Type B pancreatic cell (in vitro differentiated cells): ENCODE measurements around the gene MSH2. TPM values are rescaled to one million over a fixed set of nuclear protein-coding genes. Genes with fewer than 3 reads are reported as not detected.

Source experiments
- DNase-seq: peaks from one replicate; pipeline ENCODE4 v3.0.0; 2021; ENCODE audit warnings: mixed read lengths; ENCODE audit not compliant: unreplicated experiment; ENCODE audit errors: extremely low spot score
- H3K27ac Mint-ChIP-seq: 2 replicates; pipeline ENCODE4 v1.8.0; 2021; ENCODE audit warnings: mild to moderate bottlenecking, mixed read lengths
- H3K27me3 Mint-ChIP-seq: 2 replicates; pipeline ENCODE4 v1.8.0; 2021; ENCODE audit warnings: mixed read lengths
- H3K36me3 Mint-ChIP-seq: 2 replicates; pipeline ENCODE4 v1.8.0; 2021; ENCODE audit warnings: mixed read lengths
- H3K4me1 Mint-ChIP-seq: one replicate; pipeline ENCODE4 v1.8.0; 2021; ENCODE audit warnings: mixed read lengths; ENCODE audit not compliant: unreplicated experiment
- H3K4me3 Mint-ChIP-seq: 2 replicates; pipeline ENCODE4 v1.8.0; 2021; ENCODE audit warnings: mild to moderate bottlenecking, mixed read lengths
- H3K9me3 Mint-ChIP-seq: 2 replicates; pipeline ENCODE4 v1.8.0; 2021; ENCODE audit warnings: mixed read lengths
- CTCF ChIP-seq: fragments of 200-600 bp; sonication (generic); conservative IDR thresholded peaks from 2 replicates; pipeline ENCODE4 v1.5.0; 2021; ENCODE audit warnings: antibody characterized with exemption, mild to moderate bottlenecking
- total RNA-seq: library from RNA; stranded (reverse); gene quantifications from 2 replicates; pipeline ENCODE4 v1.2.1, GENCODE V29; 2021; ENCODE audit warnings: low replicate concordance

MSH2 gene
- total RNA-seq, 1 donor from 2014 or later: 53.3 TPM

DNA sequence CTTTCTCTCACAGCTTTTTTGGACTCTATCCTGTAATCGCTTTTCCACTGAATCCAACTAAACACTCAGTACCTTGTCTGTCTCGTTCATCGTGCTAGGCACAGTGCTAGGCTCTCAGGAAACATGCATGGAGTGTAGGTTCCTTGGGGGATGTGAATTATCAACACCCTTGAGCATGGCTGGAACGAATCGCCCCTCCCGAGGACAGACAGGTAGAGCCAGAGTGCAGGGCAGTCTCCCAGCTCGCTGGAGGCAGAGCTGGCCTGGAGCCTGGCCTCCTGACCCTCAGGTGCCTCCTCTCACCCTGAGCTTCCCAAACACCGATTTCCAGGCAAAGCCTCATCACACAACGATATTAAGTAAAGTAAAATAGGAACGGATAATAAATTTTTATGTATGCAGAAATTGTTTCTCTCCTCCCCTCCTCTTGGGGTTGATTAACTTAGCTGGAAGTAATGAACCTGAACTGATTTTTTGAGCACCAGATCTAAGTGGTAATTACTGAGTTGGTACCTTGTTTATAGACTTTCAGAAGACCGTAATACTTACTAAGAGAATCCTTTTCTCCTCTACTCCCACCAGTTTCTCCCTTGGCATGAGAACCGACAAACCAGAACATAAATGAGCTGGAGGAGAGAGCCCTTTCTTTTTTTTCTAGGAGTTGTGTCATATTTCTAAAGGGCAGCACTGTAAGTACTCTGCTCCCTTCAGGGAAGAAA is 90.5 kb downstream of the MSH2 start:
- DNase-seq: no peak
- H3K4me3 Mint-ChIP-seq: no peak overlapping the region
- peaks cover 9% of the 10 kb centered on the region for H3K9me3 Mint-ChIP-seq
- no peaks in the 10 kb centered on the region for H3K27me3 Mint-ChIP-seq
- H3K4me1 Mint-ChIP-seq: no peaks in the 10 kb centered on the region
- no peak for TF ChIP-seq CTCF
- H3K27ac Mint-ChIP-seq: no peak overlapping the region
- no peaks in the 10 kb centered on the region for H3K36me3 Mint-ChIP-seq

DNA sequence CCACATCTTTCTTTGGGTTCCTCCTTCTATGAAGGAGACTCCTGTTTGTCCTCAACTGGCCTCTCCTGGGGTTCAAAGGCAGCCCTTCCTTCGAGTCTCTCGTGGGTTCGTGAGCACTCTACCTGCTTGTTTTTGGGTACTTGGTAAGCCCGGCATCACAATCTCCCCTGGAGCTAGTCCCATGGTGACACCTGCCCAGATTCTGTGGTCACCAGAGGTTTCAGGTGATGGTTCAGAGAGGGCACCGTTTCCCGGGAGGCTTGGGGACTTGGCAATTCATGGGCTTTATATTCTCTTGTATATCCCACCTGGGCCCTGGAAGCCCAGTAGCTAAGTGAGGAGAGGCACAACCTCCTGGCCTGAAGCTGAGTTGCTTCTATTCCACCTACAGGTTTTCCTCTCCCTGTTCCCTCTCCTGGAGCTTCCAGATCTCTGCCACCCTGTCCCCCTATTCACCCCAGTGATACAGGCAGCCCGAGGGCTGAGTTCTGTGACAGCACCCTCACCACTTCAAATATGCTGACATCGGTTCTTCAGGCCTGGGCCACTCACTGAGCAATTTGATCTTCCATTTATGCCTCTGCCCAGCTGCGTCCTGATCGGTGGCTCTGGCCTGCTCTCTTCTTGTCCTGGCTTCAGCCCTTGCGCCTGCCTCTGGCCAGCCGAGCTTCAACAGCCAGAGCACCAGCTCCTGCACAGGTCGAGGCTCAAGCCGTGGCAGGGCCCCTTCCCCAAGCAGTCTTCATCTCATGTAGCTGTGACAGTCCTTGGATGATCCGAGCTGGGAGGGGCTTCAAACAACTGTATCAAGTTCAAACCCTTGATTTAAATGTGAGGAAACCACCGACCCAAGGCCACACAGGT is 91.5 kb downstream of the MSH2 start:
- H3K36me3 Mint-ChIP-seq: no peaks in the 10 kb centered on the region
- DNase-seq: no peak
- TF ChIP-seq CTCF: no peak
- no peaks in the 10 kb centered on the region for H3K4me1 Mint-ChIP-seq
- no peaks in the 10 kb centered on the region for H3K27me3 Mint-ChIP-seq
- H3K9me3 Mint-ChIP-seq: peaks cover 9% of the 10 kb centered on the region
- H3K27ac Mint-ChIP-seq: no peak overlapping the region
- H3K4me3 Mint-ChIP-seq: no peak overlapping the region

GRCh38 chr2:47497843-47498460 is 95.0 kb downstream of the MSH2 start:
- H3K27me3 Mint-ChIP-seq: no peaks in the 10 kb centered on the region
- H3K4me3 Mint-ChIP-seq: no peak overlapping the region
- H3K4me1 Mint-ChIP-seq: no peaks in the 10 kb centered on the region
- TF ChIP-seq CTCF: no peak
- H3K9me3 Mint-ChIP-seq: peaks cover 21% of the 10 kb centered on the region
- DNase-seq: no peak
- H3K27ac Mint-ChIP-seq: no peak overlapping the region
- peaks cover 5% of the 10 kb centered on the region for H3K36me3 Mint-ChIP-seq

GRCh38 chr2:47499093-47499492 is 96.1 kb downstream of the MSH2 start:
- no peak overlapping the region for H3K27ac Mint-ChIP-seq
- H3K9me3 Mint-ChIP-seq: peaks cover 12% of the 10 kb centered on the region
- H3K27me3 Mint-ChIP-seq: no peaks in the 10 kb centered on the region
- no peak for DNase-seq
- peaks cover 5% of the 10 kb centered on the region for H3K36me3 Mint-ChIP-seq
- no peak overlapping the region for H3K4me3 Mint-ChIP-seq
- H3K4me1 Mint-ChIP-seq: no peaks in the 10 kb centered on the region
- no peak for TF ChIP-seq CTCF

GRCh38 chr2:47499621-47500309 is 96.8 kb downstream of the MSH2 start:
- Mint-ChIP-seq H3K9me3 (peaks cover 12% of the 10 kb centered on the region), H3K4me1 (no peaks in the 10 kb centered on the region), H3K27me3 (no peaks in the 10 kb centered on the region), H3K27ac (no peak overlapping the region), H3K4me3 (no peak overlapping the region), H3K36me3 (peaks cover 5% of the 10 kb centered on the region)
- DNase-seq: no peak
- no peak for TF ChIP-seq CTCF
